GM23248 (cell line): Measurements from ENCODE around the gene SLC8A1. TPM values are rescaled to one million over a fixed set of nuclear protein-coding genes. Genes with fewer than 3 reads are reported as not detected.
A peak's percentile ranks its signal among the peaks of the same experiment; 100 is the strongest.

Experiments
- DNase-seq: peaks from one replicate; pipeline ENCODE4 v3.0.0-alpha.2; 2015
- H2AFZ ChIP-seq: fragments of 200-600 bp; sonication (generic); 2 replicates; pipeline ENCODE4 v1.6.1; 2016; ENCODE audit warnings: antibody characterized with exemption
- H3F3A ChIP-seq: fragments of 200-600 bp; sonication (generic); 2 replicates; pipeline ENCODE4 v1.6.1; 2016; ENCODE audit warnings: mild to moderate bottlenecking, antibody characterized with exemption, mixed run types; ENCODE audit not compliant: insufficient read depth
- H3K27ac ChIP-seq: fragments of 200-600 bp; sonication (generic); 2 replicates; pipeline ENCODE4 v1.5.1; 2016; ENCODE audit warnings: mild to moderate bottlenecking
- H3K27me3 ChIP-seq: fragments of 200-600 bp; sonication (generic); replicated peaks from 2 replicates; pipeline ENCODE4 v1.6.1; 2016; ENCODE audit warnings: mild to moderate bottlenecking; ENCODE audit not compliant: insufficient read depth
- H3K36me3 ChIP-seq: fragments of 200-600 bp; sonication (generic); 2 replicates; pipeline ENCODE4 v1.6.1; 2016; ENCODE audit warnings: low read depth, mild to moderate bottlenecking
- H3K4me1 ChIP-seq: fragments of 200-600 bp; sonication (generic); 2 replicates; pipeline ENCODE4 v1.6.1; 2016; ENCODE audit warnings: mild to moderate bottlenecking; ENCODE audit not compliant: insufficient read depth
- H3K4me2 ChIP-seq: fragments of 200-600 bp; sonication (generic); one replicate; pipeline ENCODE4 v1.6.1; 2016; ENCODE audit warnings: mild to moderate bottlenecking; ENCODE audit not compliant: unreplicated experiment
- H3K4me3 ChIP-seq: fragments of 200-600 bp; sonication (generic); 2 replicates; pipeline ENCODE4 v1.5.1; 2016; ENCODE audit warnings: mild to moderate bottlenecking
- H3K79me2 ChIP-seq: fragments of 200-600 bp; sonication (generic); 2 replicates; pipeline ENCODE4 v1.6.1; 2016; ENCODE audit warnings: mild to moderate bottlenecking; ENCODE audit not compliant: insufficient read depth
- H3K9ac ChIP-seq: fragments of 200-600 bp; sonication (generic); 2 replicates; pipeline ENCODE4 v1.6.1; 2016; ENCODE audit warnings: mild to moderate bottlenecking
- H3K9me2 ChIP-seq: fragments of 200-600 bp; sonication (generic); 2 replicates; pipeline ENCODE4 v1.6.1; 2016; ENCODE audit warnings: mixed run types, mild to moderate bottlenecking, moderate library complexity; ENCODE audit not compliant: insufficient read depth
- H3K9me3 ChIP-seq: fragments of 200-600 bp; sonication (generic); one replicate; pipeline ENCODE4 v1.6.1; 2017; ENCODE audit warnings: low read depth
- H4K20me1 ChIP-seq: fragments of 200-600 bp; sonication (generic); 2 replicates; pipeline ENCODE4 v1.6.0; 2016; ENCODE audit not compliant: insufficient read depth
- EZH2 ChIP-seq: fragments of 200-600 bp; sonication (generic); IDR thresholded peaks from 2 replicates; pipeline ENCODE4 v1.6.1; 2018; ENCODE audit warnings: antibody characterized with exemption, mild to moderate bottlenecking; ENCODE audit not compliant: insufficient read depth, poor library complexity, severe bottlenecking
- EZH2phosphoT487 ChIP-seq: fragments of 200-600 bp; sonication (generic); IDR thresholded peaks from 2 replicates; pipeline ENCODE4 v1.6.1; 2018; ENCODE audit warnings: antibody characterized with exemption, moderate library complexity, mild to moderate bottlenecking, low read depth; ENCODE audit not compliant: insufficient read depth
- WGBS, 2 experiments: methylation state at CpG; one replicate each; pipeline ENCODE4 v1.1.6; 2015 to 2017; ENCODE audit warnings: low lambda C conversion rate in 2 of 2, low coverage in 1 of 2; ENCODE audit errors: missing lambda C conversion rate in 2 of 2; 5-methylcytosine and 5-hydroxymethylcytosine counted together
- in situ Hi-C: fragments of 300-500 bp; cut with MboI; formaldehyde crosslinking; loops from 2 replicates; pipeline ENCODE4 v1.15.0; 2020
- polyA plus RNA-seq: library from polyadenylated mRNA; unstranded; fragments of >200 nt; fragmentation: Nextera tagmentation; extraction: Ambion mirVana; gene quantifications from 2 replicates; pipeline ENCODE4 v1.2.1, GENCODE V29; 2016
- total RNA-seq: library from RNA; depleted of rRNA; stranded (reverse); fragments of >200 nt; shearing (Covaris generic); gene quantifications from 2 replicates; pipeline ENCODE4 v1.2.3, GENCODE V29; 2014

SLC8A1 gene
- total and polyA plus RNA-seq, 2 experiments from 2014 or later, result 13.8 to 83.4 TPM

GRCh38 chr2:40126006-40126405 is 325.9 kb downstream of the SLC8A1 start:
- Histone ChIP-seq H3K4me2 (no peak overlapping the region), H3K36me3 (no peaks in the 10 kb centered on the region), H3F3A (peaks cover 45% of the 10 kb centered on the region), H3K4me3 (no peak overlapping the region), H4K20me1 (no peaks in the 10 kb centered on the region), H3K4me1 (peaks cover 71% of the 10 kb centered on the region), H3K9ac (no peak overlapping the region), H2AFZ (no peak overlapping the region), H3K9me3 (no peaks in the 10 kb centered on the region), H3K79me2 (no peaks in the 10 kb centered on the region), H3K27me3 (no peaks in the 10 kb centered on the region), H3K9me2 (no peaks in the 10 kb centered on the region), H3K27ac (no peak overlapping the region)
- no peak for DNase-seq
- WGBS, 2 experiments, result 92 to 94% methylated on average over 3 of the region's 3 CpGs
- in situ Hi-C loops, result no loop called here
- TF ChIP-seq EZH2 (no peak), EZH2phosphoT487 (no peak)

- DNase-seq, result peak; percentile 43
- Histone ChIP-seq H2AFZ (peak overlapping the region; percentile 47), H3K36me3 (no peaks in the 10 kb centered on the region), H3K9me2 (no peaks in the 10 kb centered on the region), H4K20me1 (no peaks in the 10 kb centered on the region), H3K27ac (peak overlapping the region; percentile 50), H3K4me3 (peak overlapping the region; percentile 66), H3K9me3 (no peaks in the 10 kb centered on the region), H3K9ac (peak overlapping the region; percentile 56), H3F3A (peaks cover 44% of the 10 kb centered on the region), H3K4me1 (peaks cover 59% of the 10 kb centered on the region), H3K27me3 (no peaks in the 10 kb centered on the region), H3K4me2 (peak overlapping the region; percentile 81), H3K79me2 (no peaks in the 10 kb centered on the region)
- WGBS, 2 experiments, result 33 to 42% methylated on average over 3 of the region's 3 CpGs
- no peak for TF ChIP-seq EZH2
- TF ChIP-seq EZH2phosphoT487, result no peak
- in situ Hi-C loops, result no loop called here
These were observed 328.1 kb downstream of the SLC8A1 start for GRCh38 chr2:40123746-40124145.

- Histone ChIP-seq H3K9me3 (no peaks in the 10 kb centered on the region), H3K79me2 (no peaks in the 10 kb centered on the region), H3K36me3 (no peaks in the 10 kb centered on the region), H4K20me1 (no peaks in the 10 kb centered on the region), H3K27ac (peak overlapping the region; percentile 50), H3K4me2 (peak overlapping the region; percentile 81), H3K4me1 (peaks cover 54% of the 10 kb centered on the region), H3K4me3 (peak overlapping the region; percentile 66), H3K9me2 (no peaks in the 10 kb centered on the region), H3F3A (peaks cover 40% of the 10 kb centered on the region), H3K27me3 (no peaks in the 10 kb centered on the region), H2AFZ (peak overlapping the region; percentile 47), H3K9ac (peak overlapping the region; percentile 56)
- TF ChIP-seq EZH2phosphoT487 (no peak), EZH2 (no peak)
- in situ Hi-C loops, result no loop called here
- DNase-seq, result peak; percentile 53
- WGBS, 2 experiments, result 11 to 16% methylated on average over 1 of the region's 1 CpG
These were observed 328.6 kb downstream of the SLC8A1 start for GRCh38 chr2:40123326-40123725.

GRCh38 chr2:40120957-40121356 is 330.9 kb downstream of the SLC8A1 start:
- no peaks in the 10 kb centered on the region for H3K9me3 ChIP-seq
- 82 to 85% methylated on average over 5 of the region's 5 CpGs for WGBS, 2 experiments
- in situ Hi-C loops, result no loop called here
- H3F3A ChIP-seq, result peaks cover 27% of the 10 kb centered on the region
- H3K9ac ChIP-seq, result no peak overlapping the region
- H3K4me2 ChIP-seq, result no peak overlapping the region
- H3K79me2 ChIP-seq, result no peaks in the 10 kb centered on the region
- no peak overlapping the region for H3K27ac ChIP-seq
- H3K9me2 ChIP-seq, result no peaks in the 10 kb centered on the region
- H4K20me1 ChIP-seq, result no peaks in the 10 kb centered on the region
- H3K4me1 ChIP-seq, result peaks cover 35% of the 10 kb centered on the region
- no peak for DNase-seq
- no peak for TF ChIP-seq EZH2
- no peak for TF ChIP-seq EZH2phosphoT487
- H3K4me3 ChIP-seq, result no peak overlapping the region
- no peaks in the 10 kb centered on the region for H3K27me3 ChIP-seq
- no peaks in the 10 kb centered on the region for H3K36me3 ChIP-seq
- H2AFZ ChIP-seq, result no peak overlapping the region

GRCh38 chr2:40120026-40120425 is 331.9 kb downstream of the SLC8A1 start:
- Histone ChIP-seq H3F3A (peaks cover 22% of the 10 kb centered on the region), H3K4me1 (peaks cover 25% of the 10 kb centered on the region), H3K4me2 (no peak overlapping the region), H3K9ac (no peak overlapping the region), H3K9me2 (no peaks in the 10 kb centered on the region), H3K36me3 (no peaks in the 10 kb centered on the region), H4K20me1 (no peaks in the 10 kb centered on the region), H3K27me3 (no peaks in the 10 kb centered on the region), H3K4me3 (no peak overlapping the region), H2AFZ (no peak overlapping the region), H3K79me2 (no peaks in the 10 kb centered on the region), H3K9me3 (no peaks in the 10 kb centered on the region), H3K27ac (no peak overlapping the region)
- in situ Hi-C loops, result no loop called here
- 89 to 93% methylated on average over 3 of the region's 3 CpGs for WGBS, 2 experiments
- TF ChIP-seq EZH2phosphoT487 (no peak), EZH2 (no peak)
- no peak for DNase-seq
